IPS-15b (cell line): ENCODE data around the gene TUT4.

Source experiments
- H3K27me3 ChIP-seq: one replicate; pipeline ENCODE4 v1.6.1; 2013; ENCODE audit warnings: low read length; ENCODE audit not compliant: control insufficient read depth, insufficient read depth
- H3K36me3 ChIP-seq: one replicate; pipeline ENCODE4 v1.6.1; 2013; ENCODE audit warnings: low read length; ENCODE audit not compliant: control insufficient read depth, insufficient read depth
- H3K4me1 ChIP-seq: one replicate; pipeline ENCODE4 v1.6.1; 2013; ENCODE audit warnings: mild to moderate bottlenecking, low read length; ENCODE audit not compliant: control insufficient read depth, insufficient read depth
- H3K4me3 ChIP-seq: one replicate; pipeline ENCODE4 v1.5.1; 2013; ENCODE audit warnings: low read depth, low read length
- H3K9ac ChIP-seq: one replicate; pipeline ENCODE4 v1.6.1; 2013; ENCODE audit warnings: low read depth, mild to moderate bottlenecking, low read length
- H3K9me3 ChIP-seq: one replicate; pipeline ENCODE4 v1.6.1; 2013; ENCODE audit warnings: mild to moderate bottlenecking, low read length; ENCODE audit not compliant: control insufficient read depth, insufficient read depth

Gene TUT4

GRCh38 chr1:52571783-52572182 lies 18.9 kb upstream of the TUT4 start:
- Histone ChIP-seq H3K4me1 (no peaks in the 10 kb centered on the region), H3K4me3 (no peak overlapping the region), H3K9me3 (no peaks in the 10 kb centered on the region), H3K36me3 (no peaks in the 10 kb centered on the region), H3K9ac (no peak overlapping the region), H3K27me3 (no peaks in the 10 kb centered on the region)

- Histone ChIP-seq H3K4me1 (no peaks in the 10 kb centered on the region), H3K9me3 (no peaks in the 10 kb centered on the region), H3K36me3 (no peaks in the 10 kb centered on the region), H3K4me3 (no peak overlapping the region), H3K27me3 (no peaks in the 10 kb centered on the region), H3K9ac (no peak overlapping the region)
Measured at GRCh38 chr1:52569449-52570210, 16.7 kb upstream of the TUT4 start.

- Histone ChIP-seq H3K4me3 (no peak overlapping the region), H3K9ac (no peak overlapping the region), H3K36me3 (no peaks in the 10 kb centered on the region)
Measured at GRCh38 chr1:52567943-52568342, 15.1 kb upstream of the TUT4 start.

GRCh38 chr1:52562766-52563165 lies 9.9 kb upstream of the TUT4 start:
- Histone ChIP-seq H3K27me3 (no peaks in the 10 kb centered on the region), H3K4me3 (no peak overlapping the region), H3K36me3 (no peaks in the 10 kb centered on the region), H3K4me1 (no peaks in the 10 kb centered on the region), H3K9me3 (no peaks in the 10 kb centered on the region), H3K9ac (no peak overlapping the region)

More at GRCh38 chr1:52567943-52568342, 15.1 kb upstream of the TUT4 start:
- Histone ChIP-seq H3K9me3 (no peaks in the 10 kb centered on the region), H3K27me3 (no peaks in the 10 kb centered on the region), H3K4me1 (no peaks in the 10 kb centered on the region)

GRCh38 chr1:52559875-52560274 lies 7.0 kb upstream of the TUT4 start:
- no peak overlapping the region for H3K9ac ChIP-seq
- H3K27me3 ChIP-seq, result no peaks in the 10 kb centered on the region
- no peak overlapping the region for H3K4me3 ChIP-seq
- H3K36me3 ChIP-seq, result no peaks in the 10 kb centered on the region
- H3K9me3 ChIP-seq, result no peaks in the 10 kb centered on the region
- peaks cover under 1% of the 10 kb centered on the region for H3K4me1 ChIP-seq

GRCh38 chr1:52558941-52559340 lies 6.0 kb upstream of the TUT4 start:
- H3K4me3 ChIP-seq, result no peak overlapping the region
- no peaks in the 10 kb centered on the region for H3K9me3 ChIP-seq
- H3K36me3 ChIP-seq, result no peaks in the 10 kb centered on the region
- H3K9ac ChIP-seq, result no peak overlapping the region
- no peaks in the 10 kb centered on the region for H3K27me3 ChIP-seq
- H3K4me1 ChIP-seq, result peaks cover 9% of the 10 kb centered on the region

GRCh38 chr1:52556641-52557360 lies 3.9 kb upstream of the TUT4 start:
- H3K4me3 ChIP-seq, result no peak overlapping the region
- peaks cover 9% of the 10 kb centered on the region for H3K4me1 ChIP-seq
- H3K9me3 ChIP-seq, result no peaks in the 10 kb centered on the region
- no peaks in the 10 kb centered on the region for H3K36me3 ChIP-seq
- H3K27me3 ChIP-seq, result no peaks in the 10 kb centered on the region
- H3K9ac ChIP-seq, result no peak overlapping the region

- H3K9me3 ChIP-seq, result no peaks in the 10 kb centered on the region
- H3K36me3 ChIP-seq, result no peaks in the 10 kb centered on the region
- H3K27me3 ChIP-seq, result no peaks in the 10 kb centered on the region
- peak overlapping the region; percentile 73 for H3K4me3 ChIP-seq
- H3K9ac ChIP-seq, result no peak overlapping the region
- H3K4me1 ChIP-seq, result peaks cover 9% of the 10 kb centered on the region
Measured at GRCh38 chr1:52554756-52555155, 1.9 kb upstream of the TUT4 start.

- peak overlapping the region; percentile 76 for H3K9ac ChIP-seq
- H3K9me3 ChIP-seq, result no peaks in the 10 kb centered on the region
- H3K4me3 ChIP-seq, result peak overlapping the region; percentile 73
- peaks cover 9% of the 10 kb centered on the region for H3K4me1 ChIP-seq
- H3K27me3 ChIP-seq, result no peaks in the 10 kb centered on the region
- no peaks in the 10 kb centered on the region for H3K36me3 ChIP-seq
Measured at GRCh38 chr1:52554267-52554640, 1.4 kb upstream of the TUT4 start.

- Histone ChIP-seq H3K9me3 (no peaks in the 10 kb centered on the region), H3K27me3 (no peaks in the 10 kb centered on the region), H3K4me1 (peaks cover 9% of the 10 kb centered on the region), H3K9ac (peak overlapping the region; percentile 76), H3K4me3 (peak overlapping the region; percentile 73), H3K36me3 (no peaks in the 10 kb centered on the region)
Measured at GRCh38 chr1:52553362-52554266, 722 bp upstream of the TUT4 start.

GRCh38 chr1:52552236-52552504 lies 722 bp downstream of the TUT4 start:
- Histone ChIP-seq H3K4me1 (peaks cover 9% of the 10 kb centered on the region), H3K9me3 (no peaks in the 10 kb centered on the region), H3K27me3 (no peaks in the 10 kb centered on the region), H3K36me3 (no peaks in the 10 kb centered on the region), H3K9ac (peak overlapping the region; percentile 57), H3K4me3 (peak overlapping the region; percentile 63)
